DND-41 (cell line): ENCODE measurements around the gene CASQ2.

Source experiments
- CTCF ChIP-seq: IDR thresholded peaks from 2 replicates; pipeline ENCODE4 v1.5.1; 2012; ENCODE audit warnings: borderline replicate concordance, low read length, moderate library complexity, mild to moderate bottlenecking; ENCODE audit not compliant: poor library complexity, severe bottlenecking; ENCODE audit errors: extremely low read depth
- EZH2 ChIP-seq: IDR thresholded peaks from 3 replicates; pipeline ENCODE4 v1.6.1; 2012; ENCODE audit warnings: borderline replicate concordance, low read depth, mild to moderate bottlenecking, moderate library complexity, low read length, inconsistent platforms; ENCODE audit not compliant: severe bottlenecking

GRCh38 chr1:115791816-115792215 is 23.3 kb upstream of the CASQ2 start:
- TF ChIP-seq CTCF: no peak
- TF ChIP-seq EZH2: no peak
